Measurements from ENCODE around the gene CCDC9B. TPM values are rescaled to one million over a fixed set of nuclear protein-coding genes. Genes with fewer than 3 reads are reported as not detected.

Gene CCDC9B
- polyA plus RNA-seq, 1 of the 3 experiments (the other 2 are of a cell fraction): 13.7 TPM

DNA sequence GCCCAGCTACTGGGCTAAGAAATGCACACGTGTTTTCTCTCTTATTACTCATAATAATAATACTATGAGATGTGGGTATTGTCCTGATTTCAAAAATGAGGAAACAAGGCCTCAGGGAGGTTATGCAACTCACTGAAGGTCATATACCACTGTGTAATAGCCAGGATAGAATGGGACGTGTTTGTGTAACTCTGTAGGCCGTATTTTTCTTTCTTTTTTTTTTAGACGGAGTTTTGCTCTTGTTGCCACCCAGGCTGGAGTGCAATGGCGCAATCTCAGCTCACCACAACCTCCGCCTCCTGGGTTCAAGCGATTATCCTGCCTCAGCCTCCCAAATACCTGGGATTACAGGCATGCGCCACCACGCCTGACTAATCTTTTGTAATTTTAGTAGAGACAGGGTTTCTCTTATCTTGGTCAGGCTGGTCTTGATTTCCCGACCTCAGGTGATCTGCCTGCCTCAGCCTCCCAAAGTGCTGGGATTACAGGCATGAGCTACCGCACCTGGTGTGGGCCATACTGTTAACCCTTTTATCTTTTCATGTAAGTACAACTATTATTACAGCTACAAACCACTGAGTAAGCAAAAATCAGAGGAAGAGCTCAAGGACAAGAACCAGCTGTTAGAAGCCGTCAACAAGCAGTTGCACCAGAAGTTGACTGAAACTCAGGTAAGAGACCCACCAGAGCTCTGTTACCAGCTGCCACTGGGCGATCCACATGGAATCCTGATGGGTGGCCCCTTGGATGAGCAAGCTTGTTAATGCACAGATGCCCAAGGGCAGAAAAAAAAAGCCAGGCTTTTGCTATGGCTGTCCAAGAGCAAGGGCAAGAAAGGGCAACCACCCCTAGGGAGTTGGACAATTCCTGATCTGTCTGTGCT lies 48.4 kb upstream of the CCDC9B start:
- peaks cover 37 to 54% of the 10 kb centered on the region in 2 experiments for H3K36me3 ChIP-seq (replicated peaks in 1 of 2; ENCODE audit: control insufficient read depth in 1 of 2, insufficient read depth in 2 of 2, low read length in 1 of 2)
- POLR2A ChIA-PET: interaction anchor here (0.8 to 1.6 kb wide), 3 partner anchors 10 to 49 kb away, joined by 3 to 4 read pairs (median 3); partner anchors contain the start of gene IVD
- H3K4me3 ChIP-seq (ENCODE audit: low read depth in 2 of 2, low read length in 1 of 2): no peak overlapping the region
- no peak for DNase-seq
- CTCF ChIA-PET: interaction anchor here (1.1 to 3.8 kb wide), 5 partner anchors 20 to 51 kb away, joined by 3 to 14 read pairs (median 9); no protein-coding TSS in a partner anchor
- H3K79me2 ChIP-seq (ENCODE audit: insufficient read depth): peaks cover 18% of the 10 kb centered on the region
- H3K27ac ChIP-seq (ENCODE audit: low read depth in 2 of 2, low read length in 1 of 2): no peak overlapping the region
- no peaks in the 10 kb centered on the region for H4K20me1 ChIP-seq (ENCODE audit: insufficient read depth)
- 95% methylated on average over 13 of the region's 13 CpGs for WGBS (ENCODE audit: low lambda C conversion rate)
- H3K27me3 ChIP-seq (ENCODE audit: insufficient read depth): no peaks in the 10 kb centered on the region
- H3K9ac ChIP-seq: no peak overlapping the region
- peaks cover 3% of the 10 kb centered on the region for H3F3A ChIP-seq (replicated peaks; ENCODE audit: insufficient read depth)
- TF ChIP-seq RXRA (IDR thresholded peaks at IDR 0.05; ENCODE audit: borderline replicate concordance, low read depth) (no peak), FOXM1 (IDR thresholded peaks at IDR 0.05; ENCODE audit: low read depth) (no peak), MXI1 (IDR thresholded peaks at IDR 0.05; ENCODE audit: low read depth, low read length) (no peak), SMC3 (IDR thresholded peaks at IDR 0.05; ENCODE audit: low read depth, low read length) (no peak), FOSL2 (IDR thresholded peaks at IDR 0.05; ENCODE audit: borderline replicate concordance, low read depth) (no peak), TCF12 (IDR thresholded peaks at IDR 0.05) (no peak), GATA2 (CRISPR knock-in tag; IDR thresholded peaks at IDR 0.05) (no peak), ZBTB33 (IDR thresholded peaks at IDR 0.05; ENCODE audit: borderline replicate concordance, low read depth) (no peak), CTCF (IDR thresholded peaks at IDR 0.05) (no peak), FOXJ3 (CRISPR knock-in tag; IDR thresholded peaks at IDR 0.05) (no peak), ELF1 (IDR thresholded peaks at IDR 0.05) (no peak), TAF1 (IDR thresholded peaks at IDR 0.05; ENCODE audit: borderline replicate concordance, low read depth, low read length) (no peak), CHD2 (IDR thresholded peaks at IDR 0.05; ENCODE audit: low read length, partially characterized antibody) (no peak), EP300 (IDR thresholded peaks at IDR 0.05; ENCODE audit: borderline replicate concordance in 1 of 2, low read depth in 1 of 2, low read length in 1 of 2) (no peak)
- TF ChIP-seq, protein P1, sequence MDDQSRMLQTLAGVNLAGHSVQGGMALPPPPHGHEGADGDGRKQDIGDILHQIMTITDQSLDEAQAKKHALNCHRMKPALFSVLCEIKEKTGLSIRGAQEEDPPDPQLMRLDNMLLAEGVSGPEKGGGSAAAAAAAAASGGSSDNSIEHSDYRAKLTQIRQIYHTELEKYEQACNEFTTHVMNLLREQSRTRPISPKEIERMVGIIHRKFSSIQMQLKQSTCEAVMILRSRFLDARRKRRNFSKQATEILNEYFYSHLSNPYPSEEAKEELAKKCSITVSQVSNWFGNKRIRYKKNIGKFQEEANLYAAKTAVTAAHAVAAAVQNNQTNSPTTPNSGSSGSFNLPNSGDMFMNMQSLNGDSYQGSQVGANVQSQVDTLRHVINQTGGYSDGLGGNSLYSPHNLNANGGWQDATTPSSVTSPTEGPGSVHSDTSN (IDR thresholded peaks at IDR 0.05): no peak
- TF ChIP-seq, protein P2, sequence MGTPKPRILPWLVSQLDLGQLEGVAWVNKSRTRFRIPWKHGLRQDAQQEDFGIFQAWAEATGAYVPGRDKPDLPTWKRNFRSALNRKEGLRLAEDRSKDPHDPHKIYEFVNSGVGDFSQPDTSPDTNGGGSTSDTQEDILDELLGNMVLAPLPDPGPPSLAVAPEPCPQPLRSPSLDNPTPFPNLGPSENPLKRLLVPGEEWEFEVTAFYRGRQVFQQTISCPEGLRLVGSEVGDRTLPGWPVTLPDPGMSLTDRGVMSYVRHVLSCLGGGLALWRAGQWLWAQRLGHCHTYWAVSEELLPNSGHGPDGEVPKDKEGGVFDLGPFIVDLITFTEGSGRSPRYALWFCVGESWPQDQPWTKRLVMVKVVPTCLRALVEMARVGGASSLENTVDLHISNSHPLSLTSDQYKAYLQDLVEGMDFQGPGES (IDR thresholded peaks at IDR 0.05; ENCODE audit: low read depth, low read length): no peak
- TF ChIP-seq, protein P3, sequence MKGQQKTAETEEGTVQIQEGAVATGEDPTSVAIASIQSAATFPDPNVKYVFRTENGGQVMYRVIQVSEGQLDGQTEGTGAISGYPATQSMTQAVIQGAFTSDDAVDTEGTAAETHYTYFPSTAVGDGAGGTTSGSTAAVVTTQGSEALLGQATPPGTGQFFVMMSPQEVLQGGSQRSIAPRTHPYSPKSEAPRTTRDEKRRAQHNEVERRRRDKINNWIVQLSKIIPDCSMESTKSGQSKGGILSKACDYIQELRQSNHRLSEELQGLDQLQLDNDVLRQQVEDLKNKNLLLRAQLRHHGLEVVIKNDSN (IDR thresholded peaks at IDR 0.05; ENCODE audit: borderline replicate concordance, low read depth): no peak
- no peak overlapping the region for H3K4me2 ChIP-seq
- no peak overlapping the region for H2AFZ ChIP-seq (ENCODE audit: low read depth)
- H3K4me1 ChIP-seq (ENCODE audit: control insufficient read depth in 1 of 2, insufficient read depth in 2 of 2, low read depth in 1 of 2, low read length in 1 of 2): peaks cover 3 to 6% of the 10 kb centered on the region in 2 experiments; a peak in 1 of 4 replicates
- H3K9me2 ChIP-seq: no peaks in the 10 kb centered on the region
- H3K9me3 ChIP-seq: no peaks in the 10 kb centered on the region

Measured in SK-N-SH (cell line).